MM.1S (cell line): ENCODE measurements around the gene FAM162A.

Experiments used
- DNase-seq: peaks from one replicate; pipeline ENCODE4 v3.0.0-alpha.2; 2015
- H2AFZ ChIP-seq: fragments of 300-600 bp; sonication (generic); 2 replicates; pipeline ENCODE4 v1.6.0; 2016; ENCODE audit warnings: antibody characterized with exemption, low read length
- H3F3A ChIP-seq: fragments of 300-600 bp; sonication (generic); 2 replicates; pipeline ENCODE4 v1.6.1; 2016; ENCODE audit warnings: mild to moderate bottlenecking, antibody characterized with exemption, low read length, moderate library complexity, mixed read lengths; ENCODE audit not compliant: insufficient read depth
- H3K27ac ChIP-seq: fragments of 300-600 bp; sonication (generic); 2 replicates; pipeline ENCODE4 v1.5.1; 2016; ENCODE audit warnings: mild to moderate bottlenecking, low read length
- H3K27me3 ChIP-seq: fragments of 300-600 bp; sonication (generic); replicated peaks from 2 replicates; pipeline ENCODE4 v1.6.0; 2016; ENCODE audit warnings: low read length; ENCODE audit not compliant: insufficient read depth
- H3K36me3 ChIP-seq: fragments of 300-600 bp; sonication (generic); replicated peaks from 2 replicates; pipeline ENCODE4 v1.6.1; 2016; ENCODE audit warnings: mild to moderate bottlenecking, low read length, mixed read lengths; ENCODE audit not compliant: insufficient read depth
- H3K4me1 ChIP-seq: fragments of 300-600 bp; sonication (generic); 2 replicates; pipeline ENCODE4 v1.6.1; 2016; ENCODE audit warnings: low read length, mixed read lengths
- H3K4me2 ChIP-seq: fragments of 300-600 bp; sonication (generic); 2 replicates; pipeline ENCODE4 v1.6.0; 2016; ENCODE audit warnings: low read depth, low read length
- H3K4me3 ChIP-seq: fragments of 300-600 bp; sonication (generic); 2 replicates; pipeline ENCODE4 v1.5.1; 2016; ENCODE audit warnings: low read length, mixed read lengths
- H3K79me2 ChIP-seq: fragments of 300-600 bp; sonication (generic); 2 replicates; pipeline ENCODE4 v1.6.1; 2016; ENCODE audit warnings: mixed run types, low read length, mixed read lengths
- H3K9ac ChIP-seq: fragments of 300-600 bp; sonication (generic); 2 replicates; pipeline ENCODE4 v1.6.1; 2016; ENCODE audit warnings: low read length, mixed read lengths
- H3K9me2 ChIP-seq: fragments of 300-600 bp; sonication (generic); replicated peaks from 2 replicates; pipeline ENCODE4 v1.6.1; 2016; ENCODE audit warnings: mild to moderate bottlenecking, low read length, mixed read lengths; ENCODE audit not compliant: insufficient read depth
- H3K9me3 ChIP-seq: fragments of 300-600 bp; sonication (generic); replicated peaks from 2 replicates; pipeline ENCODE4 v1.6.1; 2016; ENCODE audit warnings: mild to moderate bottlenecking, low read length, mixed read lengths; ENCODE audit not compliant: insufficient read depth
- H4K20me1 ChIP-seq: fragments of 300-600 bp; sonication (generic); 2 replicates; pipeline ENCODE4 v1.6.1; 2016; ENCODE audit warnings: mild to moderate bottlenecking, low read length, moderate library complexity, mixed read lengths; ENCODE audit not compliant: insufficient read depth
- CTCF ChIP-seq: fragments of 300-600 bp; sonication (generic); IDR thresholded peaks from 2 replicates; pipeline ENCODE4 v1.5.1; 2016; ENCODE audit warnings: antibody characterized with exemption, low read length, mixed read lengths
- EZH2 ChIP-seq: fragments of 300-600 bp; sonication (generic); optimal IDR thresholded peaks from 2 replicates; pipeline ENCODE3; 2017; ENCODE audit warnings: low read depth, mild to moderate bottlenecking, antibody characterized with exemption, low read length, mixed read lengths
- EZH2phosphoT487 ChIP-seq: fragments of 300-600 bp; sonication (generic); IDR thresholded peaks from 2 replicates; pipeline ENCODE4 v1.6.1; 2018; ENCODE audit warnings: antibody characterized with exemption, low read length

The FAM162A gene

GRCh38 chr3:122397201-122397600, 13.2 kb downstream of the FAM162A start:
- DNase-seq = no peak
- Histone ChIP-seq H3K4me3 (no peak overlapping the region), H3K4me1 (no peaks in the 10 kb centered on the region), H3F3A (no peaks in the 10 kb centered on the region), H3K9ac (no peak overlapping the region), H3K9me3 (no peaks in the 10 kb centered on the region), H3K27ac (no peak overlapping the region), H4K20me1 (no peaks in the 10 kb centered on the region), H3K9me2 (no peaks in the 10 kb centered on the region), H2AFZ (no peak overlapping the region), H3K79me2 (no peaks in the 10 kb centered on the region), H3K36me3 (no peaks in the 10 kb centered on the region), H3K4me2 (no peak overlapping the region), H3K27me3 (no peaks in the 10 kb centered on the region)
- TF ChIP-seq EZH2phosphoT487 (no peak), CTCF (no peak), EZH2 (no peak)

GRCh38 chr3:122398920-122399319, 14.9 kb downstream of the FAM162A start:
- no peak overlapping the region for H3K4me2 ChIP-seq
- H3K27me3 ChIP-seq = no peaks in the 10 kb centered on the region
- no peaks in the 10 kb centered on the region for H4K20me1 ChIP-seq
- H3K4me1 ChIP-seq = no peaks in the 10 kb centered on the region
- H2AFZ ChIP-seq = no peak overlapping the region
- H3K9ac ChIP-seq = no peak overlapping the region
- H3K4me3 ChIP-seq = no peak overlapping the region
- no peak for TF ChIP-seq EZH2
- no peaks in the 10 kb centered on the region for H3K79me2 ChIP-seq
- no peaks in the 10 kb centered on the region for H3F3A ChIP-seq
- no peaks in the 10 kb centered on the region for H3K9me2 ChIP-seq
- no peaks in the 10 kb centered on the region for H3K9me3 ChIP-seq
- H3K27ac ChIP-seq = no peak overlapping the region
- DNase-seq = no peak
- no peaks in the 10 kb centered on the region for H3K36me3 ChIP-seq

GRCh38 chr3:122403489-122403888, 19.5 kb downstream of the FAM162A start:
- Histone ChIP-seq H3K27ac (no peak overlapping the region), H3K4me3 (no peak overlapping the region), H3F3A (0 out of 2 replicates have a peak, but pooled peaks cover 5% of the 10 kb centered on the region), H2AFZ (no peak overlapping the region), H3K9me2 (no peaks in the 10 kb centered on the region), H3K79me2 (no peaks in the 10 kb centered on the region), H4K20me1 (no peaks in the 10 kb centered on the region), H3K9me3 (no peaks in the 10 kb centered on the region), H3K27me3 (no peaks in the 10 kb centered on the region), H3K36me3 (0 out of 2 replicates have a peak, but pooled peaks cover 3% of the 10 kb centered on the region), H3K4me2 (no peak overlapping the region), H3K9ac (no peak overlapping the region), H3K4me1 (peaks cover 25% of the 10 kb centered on the region)
- DNase-seq = no peak
- TF ChIP-seq EZH2phosphoT487 (no peak), CTCF (no peak), EZH2 (no peak)

GRCh38 chr3:122405015-122405414, 21.0 kb downstream of the FAM162A start:
- H3K4me3 ChIP-seq = no peak overlapping the region

More at GRCh38 chr3:122405015-122405414, 21.0 kb downstream of the FAM162A start:
- H3K27me3 ChIP-seq = no peaks in the 10 kb centered on the region
- no peak overlapping the region for H2AFZ ChIP-seq
- 0 out of 2 replicates have a peak, but pooled peaks cover 5% of the 10 kb centered on the region for H3F3A ChIP-seq
- H3K36me3 ChIP-seq = 0 out of 2 replicates have a peak, but pooled peaks cover 3% of the 10 kb centered on the region
- H3K27ac ChIP-seq = no peak overlapping the region
- H3K79me2 ChIP-seq = no peaks in the 10 kb centered on the region
- H4K20me1 ChIP-seq = no peaks in the 10 kb centered on the region
- no peaks in the 10 kb centered on the region for H3K9me3 ChIP-seq
- DNase-seq = no peak
- TF ChIP-seq EZH2 = no peak
- TF ChIP-seq EZH2phosphoT487 = no peak
- TF ChIP-seq CTCF = no peak
- H3K9me2 ChIP-seq = no peaks in the 10 kb centered on the region
- no peak overlapping the region for H3K9ac ChIP-seq
- H3K4me2 ChIP-seq = no peak overlapping the region
- peaks cover 25% of the 10 kb centered on the region for H3K4me1 ChIP-seq
